Measurements from ENCODE around the gene DOC2A. TPM values are rescaled to one million over a fixed set of nuclear protein-coding genes. Genes with fewer than 3 reads are reported as not detected.

DOC2A gene
- total and polyA plus RNA-seq, 2 experiments from 2014 or later = 9.8 to 10.0 TPM

DNA sequence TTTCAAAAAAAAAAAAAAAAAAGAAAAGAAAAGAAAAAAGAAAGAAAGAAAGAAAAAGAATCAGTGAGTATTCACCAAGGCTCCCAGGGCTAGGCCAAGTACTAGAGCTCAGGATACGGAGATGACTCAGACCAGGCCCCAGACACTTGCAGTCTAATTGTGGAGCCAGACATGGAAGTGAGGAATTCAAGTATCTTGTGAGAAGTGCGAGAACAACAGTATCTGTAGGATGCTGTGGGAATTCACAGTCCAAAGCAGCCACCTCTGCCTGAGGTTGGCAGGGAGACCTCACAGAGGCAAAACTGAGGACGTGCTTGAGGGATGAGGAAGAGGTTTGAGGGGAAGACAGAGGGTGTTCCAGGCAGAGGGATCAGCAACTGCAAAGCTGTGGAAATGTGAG lies 40.7 kb upstream of the DOC2A start (continued):
- TF ChIP-seq ZNF114 (CRISPR knock-in tag; IDR thresholded peaks at IDR 0.05) (no peak), EZH2 (IDR thresholded peaks at IDR 0.05; ENCODE audit: low read depth, unreplicated experiment) (no peak), STAT1 (IDR thresholded peaks at IDR 0.05; ENCODE audit: unreplicated experiment) (no peak), NANOG (IDR thresholded peaks at IDR 0.05; ENCODE audit: borderline replicate concordance) (no peak), EZH2phosphoT487 (IDR thresholded peaks at IDR 0.05; ENCODE audit: unreplicated experiment) (no peak), ZNF331 (CRISPR knock-in tag; IDR thresholded peaks at IDR 0.05; ENCODE audit: low read depth) (no peak), CREB1 (CRISPR knock-in tag; IDR thresholded peaks at IDR 0.05; ENCODE audit: low read depth) (no peak), CTCF (conservative IDR thresholded peaks at IDR 0.05; ENCODE audit: low read depth in 2 of 2) (no peak)
- TF ChIP-seq, protein P1, sequence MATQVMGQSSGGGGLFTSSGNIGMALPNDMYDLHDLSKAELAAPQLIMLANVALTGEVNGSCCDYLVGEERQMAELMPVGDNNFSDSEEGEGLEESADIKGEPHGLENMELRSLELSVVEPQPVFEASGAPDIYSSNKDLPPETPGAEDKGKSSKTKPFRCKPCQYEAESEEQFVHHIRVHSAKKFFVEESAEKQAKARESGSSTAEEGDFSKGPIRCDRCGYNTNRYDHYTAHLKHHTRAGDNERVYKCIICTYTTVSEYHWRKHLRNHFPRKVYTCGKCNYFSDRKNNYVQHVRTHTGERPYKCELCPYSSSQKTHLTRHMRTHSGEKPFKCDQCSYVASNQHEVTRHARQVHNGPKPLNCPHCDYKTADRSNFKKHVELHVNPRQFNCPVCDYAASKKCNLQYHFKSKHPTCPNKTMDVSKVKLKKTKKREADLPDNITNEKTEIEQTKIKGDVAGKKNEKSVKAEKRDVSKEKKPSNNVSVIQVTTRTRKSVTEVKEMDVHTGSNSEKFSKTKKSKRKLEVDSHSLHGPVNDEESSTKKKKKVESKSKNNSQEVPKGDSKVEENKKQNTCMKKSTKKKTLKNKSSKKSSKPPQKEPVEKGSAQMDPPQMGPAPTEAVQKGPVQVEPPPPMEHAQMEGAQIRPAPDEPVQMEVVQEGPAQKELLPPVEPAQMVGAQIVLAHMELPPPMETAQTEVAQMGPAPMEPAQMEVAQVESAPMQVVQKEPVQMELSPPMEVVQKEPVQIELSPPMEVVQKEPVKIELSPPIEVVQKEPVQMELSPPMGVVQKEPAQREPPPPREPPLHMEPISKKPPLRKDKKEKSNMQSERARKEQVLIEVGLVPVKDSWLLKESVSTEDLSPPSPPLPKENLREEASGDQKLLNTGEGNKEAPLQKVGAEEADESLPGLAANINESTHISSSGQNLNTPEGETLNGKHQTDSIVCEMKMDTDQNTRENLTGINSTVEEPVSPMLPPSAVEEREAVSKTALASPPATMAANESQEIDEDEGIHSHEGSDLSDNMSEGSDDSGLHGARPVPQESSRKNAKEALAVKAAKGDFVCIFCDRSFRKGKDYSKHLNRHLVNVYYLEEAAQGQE (IDR thresholded peaks at IDR 0.05; ENCODE audit: unreplicated experiment) = no peak

GRCh38 chr16:30049871-30050270 lies 39.0 kb upstream of the DOC2A start:
- no peaks in the 10 kb centered on the region for H3K36me3 ChIP-seq (ENCODE audit: insufficient read depth)
- peaks cover 6% of the 10 kb centered on the region; the same call in 1 of the 2 replicates for H3K4me1 ChIP-seq (ENCODE audit: insufficient read depth)
- H2AFZ ChIP-seq = no peak overlapping the region
- H3K4me2 ChIP-seq = no peak overlapping the region
- Mint-ChIP-seq H3K27me3 (ENCODE audit: insufficient read depth, low read depth, poor library complexity) (peaks cover 17% of the 10 kb centered on the region), H3K9me3 (no peaks in the 10 kb centered on the region; the same call in 2 of the 3 replicates), H3K27ac (no peak overlapping the region), H3K4me1 (peaks cover 10% of the 10 kb centered on the region), H3K36me3 (ENCODE audit: low read depth) (no peaks in the 10 kb centered on the region), H3K4me3 (no peak overlapping the region)
- TF ChIP-seq ZNF331 (CRISPR knock-in tag; IDR thresholded peaks at IDR 0.05; ENCODE audit: low read depth) = no peak
- TF ChIP-seq EZH2phosphoT487 (IDR thresholded peaks at IDR 0.05; ENCODE audit: unreplicated experiment) = no peak
- TF ChIP-seq STAT1 (IDR thresholded peaks at IDR 0.05; ENCODE audit: unreplicated experiment) = no peak
- H3K4me3 ChIP-seq = no peak overlapping the region
- no peak overlapping the region for H3K27ac ChIP-seq (ENCODE audit: low read depth)
- 0 out of 2 replicates have a peak, but pooled peaks cover 6% of the 10 kb centered on the region for H3K27me3 ChIP-seq (ENCODE audit: insufficient read depth)
- H3F3A ChIP-seq (replicated peaks; ENCODE audit: low read depth) = peaks cover 4% of the 10 kb centered on the region
- no peak for DNase-seq (ENCODE audit: low spot score)
- H3K9me2 ChIP-seq (ENCODE audit: insufficient read depth) = no peaks in the 10 kb centered on the region
- no peaks in the 10 kb centered on the region for H4K20me1 ChIP-seq (replicated peaks; ENCODE audit: insufficient read depth)
- no peak for ATAC-seq
- H3K79me2 ChIP-seq (replicated peaks; ENCODE audit: insufficient read depth) = no peaks in the 10 kb centered on the region

Measured in GM23338 (cell line).